CD14-positive monocyte (primary cell): Measurements from ENCODE around the gene STAMBPL1. TPM values are rescaled to one million over a fixed set of nuclear protein-coding genes. Genes with fewer than 3 reads are reported as not detected.

Experiments
- DNase-seq, 3 donors: peaks; one replicate each; pipeline ENCODE4 v3.0.0-alpha.2; 2011 to 2022
- H2AFZ ChIP-seq: 2 replicates; pipeline ENCODE4 v1.6.0; 2012; ENCODE audit warnings: mild to moderate bottlenecking, low read depth, low read length, inconsistent platforms; ENCODE audit not compliant: insufficient read depth, poor library complexity, severe bottlenecking
- H3K27ac ChIP-seq, 2 donors: 1 replicate in 1 of 2; 2 replicates in 1 of 2; pipeline ENCODE4 v1.5.1; 2012 to 2013; ENCODE audit warnings: low read length in 2 of 2, control low read depth in 1 of 2, inconsistent platforms in 1 of 2, low read depth in 1 of 2, mild to moderate bottlenecking in 1 of 2
- H3K27me3 ChIP-seq, 2 donors: one replicate each; pipeline versions ENCODE4 v1.6.0 to v1.6.1; 2011 to 2013; ENCODE audit warnings: low read length in 2 of 2; ENCODE audit not compliant: control insufficient read depth in 2 of 2, insufficient read depth in 2 of 2
- H3K36me3 ChIP-seq, 2 donors: replicated peaks in 1 of 2; 1 replicate in 1 of 2; 2 replicates in 1 of 2; pipeline versions ENCODE4 v1.5.1 to v1.6.1; 2012 to 2013; ENCODE audit warnings: low read length in 2 of 2, control low read depth in 1 of 2, inconsistent platforms in 1 of 2, mild to moderate bottlenecking in 1 of 2; ENCODE audit not compliant: insufficient read depth in 2 of 2, control insufficient read depth in 1 of 2
- H3K4me1 ChIP-seq, 2 donors: 1 replicate in 1 of 2; 2 replicates in 1 of 2; pipeline versions ENCODE4 v1.5.1 to v1.6.1; 2012 to 2013; ENCODE audit warnings: low read length in 2 of 2, control low read depth in 1 of 2, inconsistent platforms in 1 of 2, mild to moderate bottlenecking in 1 of 2, moderate library complexity in 1 of 2; ENCODE audit not compliant: insufficient read depth in 2 of 2, control insufficient read depth in 1 of 2
- H3K4me2 ChIP-seq: replicated peaks from 2 replicates; pipeline ENCODE3; 2012; ENCODE audit warnings: low read length, moderate library complexity, mild to moderate bottlenecking; ENCODE audit not compliant: poor library complexity, severe bottlenecking; ENCODE audit errors: extremely low read depth
- H3K4me3 ChIP-seq, 3 experiments: fragments of 200-600 bp in 1 of 3; sonication (generic) in 1 of 3; replicated peaks in 1 of 3; 1 replicate in 2 of 3; 2 replicates in 1 of 3; pipeline ENCODE4 v1.5.1; 2011 to 2013; ENCODE audit warnings: low read length in 3 of 3, mild to moderate bottlenecking in 3 of 3, control low read depth in 2 of 3, low read depth in 2 of 3, inconsistent platforms in 1 of 3, moderate library complexity in 1 of 3
- H3K79me2 ChIP-seq: 2 replicates; pipeline ENCODE4 v1.6.0; 2012; ENCODE audit warnings: mild to moderate bottlenecking, control low read depth, inconsistent platforms, low read length, moderate library complexity; ENCODE audit not compliant: insufficient read depth
- H3K9ac ChIP-seq: 2 replicates; pipeline ENCODE4 v1.6.0; 2017; ENCODE audit warnings: low read length, mild to moderate bottlenecking; ENCODE audit not compliant: insufficient read depth, poor library complexity, severe bottlenecking
- H3K9me3 ChIP-seq, 2 donors: replicated peaks in 1 of 2; 1 replicate in 1 of 2; 2 replicates in 1 of 2; pipeline versions ENCODE4 v1.5.1 to v1.6.1; 2012 to 2013; ENCODE audit warnings: low read length in 2 of 2, control low read depth in 1 of 2; ENCODE audit not compliant: control insufficient read depth in 1 of 2, insufficient read depth in 1 of 2
- H4K20me1 ChIP-seq: 2 replicates; pipeline ENCODE4 v1.6.0; 2012; ENCODE audit warnings: mild to moderate bottlenecking, low read length, control low read depth, moderate library complexity; ENCODE audit not compliant: insufficient read depth
- H3K27ac Mint-ChIP-seq, 7 donors: one replicate each; pipeline ENCODE4 v1.8.0; 2020; ENCODE audit warnings: mild to moderate bottlenecking in 7 of 7, mixed read lengths in 7 of 7, moderate library complexity in 6 of 7, inconsistent platforms in 2 of 7
- H3K27me3 Mint-ChIP-seq, 3 donors: one replicate each; pipeline ENCODE4 v1.8.0; 2021 to 2022; ENCODE audit warnings: low read depth in 3 of 3, mild to moderate bottlenecking in 3 of 3, mixed read lengths in 3 of 3, moderate library complexity in 3 of 3, inconsistent platforms in 1 of 3
- H3K36me3 Mint-ChIP-seq, 2 donors: one replicate each; pipeline ENCODE4 v1.8.0; 2020; ENCODE audit warnings: mixed read lengths in 2 of 2, inconsistent platforms in 1 of 2, mild to moderate bottlenecking in 1 of 2
- H3K4me1 Mint-ChIP-seq: one replicate; pipeline ENCODE4 v1.8.0; 2020; ENCODE audit warnings: mild to moderate bottlenecking, mixed read lengths
- H3K4me3 Mint-ChIP-seq, 2 donors: one replicate each; pipeline ENCODE4 v1.8.0; 2020; ENCODE audit warnings: mild to moderate bottlenecking in 2 of 2, mixed read lengths in 2 of 2, moderate library complexity in 1 of 2
- H3K9me3 Mint-ChIP-seq, 7 donors: one replicate each; pipeline ENCODE4 v1.8.0; 2020 to 2022; ENCODE audit warnings: mixed read lengths in 7 of 7, mild to moderate bottlenecking in 6 of 7, moderate library complexity in 6 of 7, inconsistent platforms in 2 of 7
- WGBS: methylation state at CpG from one replicate; pipeline ENCODE4 v1.1.5; 2013; ENCODE audit warnings: missing lambda C conversion rate; ENCODE audit not compliant: insufficient coverage; 5-methylcytosine and 5-hydroxymethylcytosine counted together
- intact Hi-C, 2 donors: fragments of 100-400 bp; cut with micrococcal nuclease; formaldehyde crosslinking; loops; one replicate each; pipeline versions ENCODE4 v1.15.0 to v1.15.1; 2023
- polyA plus RNA-seq, 3 donors: library from polyadenylated mRNA; depleted of rRNA in 1 of 3; unstranded in 2 of 3; stranded (reverse) in 1 of 3; fragments of 300-500 nt in 2 of 3; fragments of >200 nt in 1 of 3; fragmentation: Illumina TruSeq in 2 of 3; gene quantifications; 1 replicate in 2 of 3; 2 replicates in 1 of 3; pipeline ENCODE4 v1.2.3, GENCODE V29; 2012 to 2021
- TF ChIP-seq, protein P1 (sequence below): fragments of 200-600 bp; IDR thresholded peaks from one replicate; pipeline ENCODE4 v1.8.0; 2022; ENCODE audit warnings: antibody characterized with exemption, mild to moderate bottlenecking

STAMBPL1 gene
- polyA plus RNA-seq, 3 donors, result 0.07 to 1.5 (median 0.10) TPM

DNA sequence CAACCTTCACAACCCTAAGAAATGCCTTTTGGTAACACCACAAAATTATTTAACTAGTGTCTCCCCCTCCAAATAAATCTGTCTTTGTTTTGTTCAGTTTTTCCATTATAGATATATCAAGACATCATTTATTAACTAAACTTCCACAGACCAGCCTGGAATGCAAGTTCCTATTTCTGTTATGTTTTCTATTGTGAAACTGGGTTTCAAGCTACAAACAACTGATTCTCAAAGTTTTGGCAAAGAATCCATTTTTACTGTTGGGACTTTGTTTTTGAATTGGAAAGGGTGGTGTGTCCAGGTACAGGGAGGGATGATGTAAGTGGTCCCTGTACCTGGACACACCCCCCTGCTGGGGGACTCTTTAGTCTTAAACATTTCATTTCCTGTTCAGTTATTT is 36.2 kb downstream of the STAMBPL1 start:
- Mint-ChIP-seq H3K27ac (peak overlapping the region in 1 of 7 donors; percentile 50), H3K27me3 (peaks cover 0 to 1% (median 0%) of the 10 kb centered on the region in 3 donors), H3K36me3 (peaks cover 10 to 15% of the 10 kb centered on the region in 2 donors), H3K9me3 (no peaks in the 10 kb centered on the region), H3K4me1 (peaks cover 9% of the 10 kb centered on the region), H3K4me3 (no peak overlapping the region)
- Histone ChIP-seq H3K4me3 (no peak overlapping the region), H3K4me2 (no peak overlapping the region), H2AFZ (no peak overlapping the region), H3K36me3 (no peaks in the 10 kb centered on the region), H3K27me3 (no peaks in the 10 kb centered on the region), H3K9me3 (no peaks in the 10 kb centered on the region), H3K4me1 (no peaks in the 10 kb centered on the region), H4K20me1 (no peaks in the 10 kb centered on the region), H3K79me2 (no peaks in the 10 kb centered on the region), H3K27ac (no peak overlapping the region), H3K9ac (no peak overlapping the region)
- intact Hi-C loops, result no loop called here
- TF ChIP-seq, protein P1, sequence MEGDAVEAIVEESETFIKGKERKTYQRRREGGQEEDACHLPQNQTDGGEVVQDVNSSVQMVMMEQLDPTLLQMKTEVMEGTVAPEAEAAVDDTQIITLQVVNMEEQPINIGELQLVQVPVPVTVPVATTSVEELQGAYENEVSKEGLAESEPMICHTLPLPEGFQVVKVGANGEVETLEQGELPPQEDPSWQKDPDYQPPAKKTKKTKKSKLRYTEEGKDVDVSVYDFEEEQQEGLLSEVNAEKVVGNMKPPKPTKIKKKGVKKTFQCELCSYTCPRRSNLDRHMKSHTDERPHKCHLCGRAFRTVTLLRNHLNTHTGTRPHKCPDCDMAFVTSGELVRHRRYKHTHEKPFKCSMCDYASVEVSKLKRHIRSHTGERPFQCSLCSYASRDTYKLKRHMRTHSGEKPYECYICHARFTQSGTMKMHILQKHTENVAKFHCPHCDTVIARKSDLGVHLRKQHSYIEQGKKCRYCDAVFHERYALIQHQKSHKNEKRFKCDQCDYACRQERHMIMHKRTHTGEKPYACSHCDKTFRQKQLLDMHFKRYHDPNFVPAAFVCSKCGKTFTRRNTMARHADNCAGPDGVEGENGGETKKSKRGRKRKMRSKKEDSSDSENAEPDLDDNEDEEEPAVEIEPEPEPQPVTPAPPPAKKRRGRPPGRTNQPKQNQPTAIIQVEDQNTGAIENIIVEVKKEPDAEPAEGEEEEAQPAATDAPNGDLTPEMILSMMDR, result no peak
- DNase-seq, result no peak

DNA sequence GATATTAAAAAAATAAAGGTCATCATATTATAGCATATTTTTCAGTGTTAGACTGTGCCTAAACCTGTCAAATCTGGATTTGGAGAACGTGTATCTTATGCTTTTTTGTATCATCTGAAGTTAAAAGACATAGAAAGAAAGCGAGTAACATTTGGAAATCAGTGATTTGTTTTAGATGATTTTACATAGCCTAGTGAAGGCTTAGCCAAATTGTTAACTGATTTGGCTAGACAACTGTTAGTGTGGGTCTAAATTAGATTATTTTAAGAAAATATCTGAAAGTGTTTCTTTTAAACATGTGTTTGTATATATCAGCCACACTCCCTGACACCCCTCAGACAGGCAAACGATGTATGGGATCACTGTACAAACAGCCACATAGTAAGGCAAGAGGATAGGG is 36.9 kb downstream of the STAMBPL1 start:
- Mint-ChIP-seq H3K9me3 (no peaks in the 10 kb centered on the region), H3K36me3 (peaks cover 5 to 7% of the 10 kb centered on the region in 2 donors), H3K27me3 (peaks cover 0 to 1% (median 0%) of the 10 kb centered on the region in 3 donors), H3K4me3 (no peak overlapping the region), H3K4me1 (peaks cover 9% of the 10 kb centered on the region), H3K27ac (no peak overlapping the region)
- Histone ChIP-seq H3K4me2 (no peak overlapping the region), H3K9ac (no peak overlapping the region), H3K36me3 (no peaks in the 10 kb centered on the region), H3K27ac (no peak overlapping the region), H3K4me1 (no peaks in the 10 kb centered on the region), H3K79me2 (no peaks in the 10 kb centered on the region), H3K4me3 (no peak overlapping the region), H3K9me3 (no peaks in the 10 kb centered on the region), H3K27me3 (no peaks in the 10 kb centered on the region), H2AFZ (no peak overlapping the region), H4K20me1 (no peaks in the 10 kb centered on the region)
- WGBS, result 82% methylated on average over 2 of the region's 3 CpGs
- DNase-seq, result no peak
- intact Hi-C loops, result no loop called here
- TF ChIP-seq, protein P1, result no peak
